Neural progenitor cell (in vitro differentiated cells): ENCODE measurements around the gene PTPRG. TPM values are rescaled to one million over a fixed set of nuclear protein-coding genes. Genes with fewer than 3 reads are reported as not detected.

ENCODE experiments used
- DNase-seq: peaks from one replicate; pipeline ENCODE4 v3.0.0-alpha.2; 2016; ENCODE audit warnings: low spot score
- H2AFZ ChIP-seq: fragments of 200-600 bp; sonication (generic); replicated peaks from 2 replicates; pipeline ENCODE4 v1.6.1; 2016; ENCODE audit warnings: antibody characterized with exemption
- H3F3A ChIP-seq: fragments of 200-600 bp; sonication (generic); 2 replicates; pipeline ENCODE4 v1.6.1; 2016; ENCODE audit warnings: antibody characterized with exemption, low read depth
- H3K27ac ChIP-seq: fragments of 200-600 bp; sonication (generic); 2 replicates; pipeline ENCODE4 v1.5.1; 2016; ENCODE audit warnings: mild to moderate bottlenecking
- H3K27me3 ChIP-seq: fragments of 200-600 bp; sonication (generic); 2 replicates; pipeline ENCODE4 v1.6.1; 2016; ENCODE audit warnings: mild to moderate bottlenecking, moderate library complexity
- H3K36me3 ChIP-seq: fragments of 200-600 bp; sonication (generic); 2 replicates; pipeline ENCODE4 v1.5.1; 2016
- H3K4me1 ChIP-seq: fragments of 200-600 bp; sonication (generic); 2 replicates; pipeline ENCODE4 v1.6.1; 2016; ENCODE audit warnings: mixed run types
- H3K4me2 ChIP-seq: fragments of 200-600 bp; sonication (generic); 2 replicates; pipeline ENCODE4 v1.6.1; 2016
- H3K4me3 ChIP-seq: fragments of 200-600 bp; sonication (generic); 2 replicates; pipeline ENCODE4 v1.5.1; 2016
- H3K79me2 ChIP-seq: fragments of 200-600 bp; sonication (generic); 2 replicates; pipeline ENCODE4 v1.6.1; 2016; ENCODE audit warnings: low read depth
- H3K9ac ChIP-seq: fragments of 200-600 bp; sonication (generic); 2 replicates; pipeline ENCODE4 v1.6.1; 2016
- H3K9me3 ChIP-seq: fragments of 200-600 bp; sonication (generic); 2 replicates; pipeline ENCODE4 v1.5.1; 2016; ENCODE audit warnings: low read depth
- H4K20me1 ChIP-seq: fragments of 200-600 bp; sonication (generic); 2 replicates; pipeline ENCODE4 v1.6.1; 2016; ENCODE audit warnings: low read depth
- H3K27ac Mint-ChIP-seq: 3 replicates; pipeline ENCODE4 v1.8.0; 2021; ENCODE audit warnings: mixed read lengths
- H3K27me3 Mint-ChIP-seq: 2 replicates; pipeline ENCODE4 v1.8.0; 2022; ENCODE audit warnings: low read depth, mild to moderate bottlenecking, inconsistent platforms, moderate library complexity, mixed read lengths; ENCODE audit not compliant: insufficient read depth
- H3K36me3 Mint-ChIP-seq: 3 replicates; pipeline ENCODE4 v1.8.0; 2021; ENCODE audit warnings: mixed read lengths
- H3K4me1 Mint-ChIP-seq: 3 replicates; pipeline ENCODE4 v1.8.0; 2021; ENCODE audit warnings: mixed read lengths
- H3K4me3 Mint-ChIP-seq: 3 replicates; pipeline ENCODE4 v1.8.0; 2021; ENCODE audit warnings: mild to moderate bottlenecking, moderate library complexity, mixed read lengths
- H3K9me3 Mint-ChIP-seq: 3 replicates; pipeline ENCODE4 v1.8.0; 2020; ENCODE audit warnings: mixed read lengths
- EZH2 ChIP-seq: fragments of 200-600 bp; sonication (generic); IDR thresholded peaks from 2 replicates; pipeline ENCODE4 v1.6.1; 2017; ENCODE audit warnings: antibody characterized with exemption, mild to moderate bottlenecking, moderate library complexity
- EZH2phosphoT487 ChIP-seq: fragments of 200-600 bp; sonication (generic); IDR thresholded peaks from 2 replicates; pipeline ENCODE4 v1.6.1; 2017; ENCODE audit warnings: antibody characterized with exemption
- total RNA-seq: library from RNA; depleted of rRNA; stranded (reverse); fragments of >200 nt; gene quantifications from 2 replicates; pipeline ENCODE4 v1.2.3, GENCODE V29; 2015; ENCODE audit warnings: low replicate concordance
- TF ChIP-seq, protein P1 (sequence below): fragments of 200-600 bp; sonication (generic); IDR thresholded peaks from 2 replicates; pipeline ENCODE4 v1.5.1; 2017; ENCODE audit warnings: antibody characterized with exemption, mild to moderate bottlenecking

PTPRG gene
- total RNA-seq, 1 donor from 2014 or later = 65.3 TPM

DNA sequence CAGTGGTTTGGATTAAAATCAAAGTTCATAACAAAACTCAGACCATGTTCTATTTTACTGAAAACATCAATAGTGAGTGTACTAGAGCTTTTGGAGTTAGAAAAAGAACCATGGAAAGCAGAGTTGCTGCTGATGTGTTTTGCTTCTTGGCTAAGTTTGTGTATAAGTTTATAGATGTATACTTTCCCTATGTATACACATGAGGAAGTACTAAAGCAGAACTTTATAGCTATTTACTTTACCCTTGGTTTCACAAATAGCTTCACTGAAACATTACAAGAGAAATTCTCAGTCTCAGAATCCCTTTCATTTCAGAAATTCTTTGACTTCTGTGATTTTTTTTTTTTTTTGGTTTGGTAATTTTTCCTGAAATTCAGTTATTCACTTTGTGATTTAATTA, 229.0 kb downstream of the PTPRG start:
- H3K27ac ChIP-seq = no peak overlapping the region
- H3K4me2 ChIP-seq = no peak overlapping the region
- H3K4me1 ChIP-seq = peaks cover 4% of the 10 kb centered on the region
- no peak overlapping the region for H2AFZ ChIP-seq
- no peak overlapping the region for H3K4me3 ChIP-seq
- no peak overlapping the region for H3K27ac Mint-ChIP-seq
- H3K79me2 ChIP-seq = peaks cover 98% of the 10 kb centered on the region
- H3K4me1 Mint-ChIP-seq = no peaks in the 10 kb centered on the region
- H3K9me3 Mint-ChIP-seq = peaks cover 2% of the 10 kb centered on the region
- H3K36me3 ChIP-seq = no peaks in the 10 kb centered on the region
- no peaks in the 10 kb centered on the region for H3K27me3 ChIP-seq
- H3F3A ChIP-seq = no peaks in the 10 kb centered on the region
- no peaks in the 10 kb centered on the region for H3K27me3 Mint-ChIP-seq
- DNase-seq = no peak
- TF ChIP-seq, protein P1, sequence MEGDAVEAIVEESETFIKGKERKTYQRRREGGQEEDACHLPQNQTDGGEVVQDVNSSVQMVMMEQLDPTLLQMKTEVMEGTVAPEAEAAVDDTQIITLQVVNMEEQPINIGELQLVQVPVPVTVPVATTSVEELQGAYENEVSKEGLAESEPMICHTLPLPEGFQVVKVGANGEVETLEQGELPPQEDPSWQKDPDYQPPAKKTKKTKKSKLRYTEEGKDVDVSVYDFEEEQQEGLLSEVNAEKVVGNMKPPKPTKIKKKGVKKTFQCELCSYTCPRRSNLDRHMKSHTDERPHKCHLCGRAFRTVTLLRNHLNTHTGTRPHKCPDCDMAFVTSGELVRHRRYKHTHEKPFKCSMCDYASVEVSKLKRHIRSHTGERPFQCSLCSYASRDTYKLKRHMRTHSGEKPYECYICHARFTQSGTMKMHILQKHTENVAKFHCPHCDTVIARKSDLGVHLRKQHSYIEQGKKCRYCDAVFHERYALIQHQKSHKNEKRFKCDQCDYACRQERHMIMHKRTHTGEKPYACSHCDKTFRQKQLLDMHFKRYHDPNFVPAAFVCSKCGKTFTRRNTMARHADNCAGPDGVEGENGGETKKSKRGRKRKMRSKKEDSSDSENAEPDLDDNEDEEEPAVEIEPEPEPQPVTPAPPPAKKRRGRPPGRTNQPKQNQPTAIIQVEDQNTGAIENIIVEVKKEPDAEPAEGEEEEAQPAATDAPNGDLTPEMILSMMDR = no peak
- TF ChIP-seq EZH2 = no peak
- TF ChIP-seq EZH2phosphoT487 = no peak
- H3K4me3 Mint-ChIP-seq = no peak overlapping the region
- H3K36me3 Mint-ChIP-seq = peaks cover 4% of the 10 kb centered on the region
- H4K20me1 ChIP-seq = peaks cover 43% of the 10 kb centered on the region
- H3K9ac ChIP-seq = no peak overlapping the region
- H3K9me3 ChIP-seq = no peaks in the 10 kb centered on the region

DNA sequence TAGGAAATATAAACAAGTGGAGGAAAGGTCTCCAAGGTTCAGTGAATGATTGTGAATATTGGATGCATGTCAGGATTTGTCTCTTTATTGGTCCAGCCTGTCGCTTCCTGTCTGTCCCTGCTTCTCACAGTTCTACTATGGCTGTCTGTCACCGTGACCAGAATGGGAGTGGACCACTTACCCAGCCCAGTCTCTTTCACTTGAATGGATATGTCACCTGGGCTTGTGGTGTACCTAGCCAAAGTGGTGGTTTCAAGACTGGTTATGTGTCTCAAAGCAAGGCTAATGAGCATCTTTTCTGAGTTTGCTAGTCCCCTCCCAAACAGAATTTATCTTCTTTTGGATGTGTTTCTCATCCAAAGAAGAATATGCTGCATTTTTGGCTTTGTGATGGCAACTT, 231.7 kb downstream of the PTPRG start:
- peaks cover 94% of the 10 kb centered on the region for H3K79me2 ChIP-seq
- H3K4me3 ChIP-seq = no peak overlapping the region
- no peaks in the 10 kb centered on the region for H3K9me3 ChIP-seq
- peaks cover 65% of the 10 kb centered on the region for H4K20me1 ChIP-seq
- Mint-ChIP-seq H3K9me3 (no peaks in the 10 kb centered on the region), H3K27me3 (no peaks in the 10 kb centered on the region), H3K36me3 (peaks cover 2% of the 10 kb centered on the region), H3K4me3 (no peak overlapping the region), H3K27ac (no peak overlapping the region), H3K4me1 (peaks cover 19% of the 10 kb centered on the region)
- no peaks in the 10 kb centered on the region for H3K27me3 ChIP-seq
- no peak overlapping the region for H3K27ac ChIP-seq
- no peak for DNase-seq
- no peaks in the 10 kb centered on the region for H3K36me3 ChIP-seq
- no peak overlapping the region for H2AFZ ChIP-seq
- no peak overlapping the region for H3K9ac ChIP-seq
- H3F3A ChIP-seq = no peaks in the 10 kb centered on the region
- TF ChIP-seq, protein P1 = no peak
- TF ChIP-seq EZH2phosphoT487 (no peak), EZH2 (no peak)
- peaks cover 12% of the 10 kb centered on the region for H3K4me1 ChIP-seq
- H3K4me2 ChIP-seq = no peak overlapping the region

DNA sequence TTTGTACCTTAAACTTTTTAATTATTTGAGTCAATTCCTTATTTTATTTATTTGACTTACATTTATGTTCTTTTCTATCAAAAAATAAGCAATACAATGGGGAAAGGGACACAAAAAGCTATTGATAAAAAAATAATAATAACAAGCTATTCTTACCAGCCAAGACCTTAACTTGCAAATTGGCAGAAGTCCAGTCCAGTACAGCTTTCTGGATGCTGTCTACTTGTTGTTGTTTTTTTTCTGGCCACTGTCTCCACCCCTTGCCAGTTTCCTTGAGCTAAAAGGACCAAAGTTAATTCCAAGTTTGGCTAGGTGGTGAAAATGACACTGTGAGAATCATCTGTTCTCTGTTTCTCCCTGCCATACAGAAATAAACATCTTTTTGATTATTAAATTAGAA, 232.2 kb downstream of the PTPRG start:
- Histone ChIP-seq H3K79me2 (peaks cover 92% of the 10 kb centered on the region), H3K4me2 (no peak overlapping the region), H3F3A (no peaks in the 10 kb centered on the region), H3K36me3 (no peaks in the 10 kb centered on the region), H3K9me3 (no peaks in the 10 kb centered on the region), H4K20me1 (peaks cover 66% of the 10 kb centered on the region), H3K27ac (no peak overlapping the region), H2AFZ (no peak overlapping the region), H3K9ac (no peak overlapping the region), H3K4me1 (peaks cover 13% of the 10 kb centered on the region), H3K27me3 (no peaks in the 10 kb centered on the region), H3K4me3 (no peak overlapping the region)
- Mint-ChIP-seq H3K36me3 (peaks cover 2% of the 10 kb centered on the region), H3K4me1 (peaks cover 19% of the 10 kb centered on the region), H3K27ac (no peak overlapping the region), H3K9me3 (no peaks in the 10 kb centered on the region), H3K27me3 (no peaks in the 10 kb centered on the region), H3K4me3 (no peak overlapping the region)
- TF ChIP-seq EZH2phosphoT487 (no peak), EZH2 (no peak)
- TF ChIP-seq, protein P1 = no peak
- no peak for DNase-seq
